ENCODE measurements around the gene PLA2G2E.

The PLA2G2E gene

DNA sequence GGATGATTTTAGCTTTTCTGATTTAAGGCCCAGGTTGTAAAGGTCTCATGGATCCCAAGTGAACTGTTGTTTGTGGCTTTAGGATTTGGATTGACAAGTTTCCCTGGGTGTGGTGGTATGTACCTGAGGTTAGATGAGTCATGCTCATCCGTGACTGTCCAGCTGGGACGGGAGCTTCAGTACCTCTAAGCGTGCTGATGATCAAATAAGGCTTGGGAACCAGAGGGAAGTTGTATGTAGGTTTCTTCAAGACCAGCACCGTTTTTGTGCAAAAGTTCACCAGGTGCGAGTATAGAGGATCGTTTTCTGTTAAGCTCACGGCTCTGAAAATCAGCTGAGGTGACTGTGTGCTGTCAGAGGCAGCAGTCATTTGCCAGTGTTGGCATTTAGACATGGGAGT lies 19.8 kb downstream of the PLA2G2E start:
- peaks cover 13% of the 10 kb centered on the region for H3K36me3 ChIP-seq
- no peaks in the 10 kb centered on the region for H3K27me3 ChIP-seq
- no peak overlapping the region for H3K4me3 ChIP-seq (ENCODE audit: low read depth, low read length)
- no peaks in the 10 kb centered on the region for H3K4me1 ChIP-seq
- TF ChIP-seq CTCF (IDR thresholded peaks at IDR 0.05; ENCODE audit: low read depth, low read length) = no peak
- DNase-seq = no peak
- H3K9me3 ChIP-seq = no peaks in the 10 kb centered on the region

GRCh38 chr1:19901653-19902052 lies 21.8 kb downstream of the PLA2G2E start:
- H3K27me3 ChIP-seq = no peaks in the 10 kb centered on the region
- H3K4me3 ChIP-seq (ENCODE audit: low read depth, low read length) = no peak overlapping the region
- DNase-seq = no peak
- H3K4me1 ChIP-seq = no peaks in the 10 kb centered on the region
- H3K36me3 ChIP-seq = peaks cover 9% of the 10 kb centered on the region
- no peaks in the 10 kb centered on the region for H3K9me3 ChIP-seq
- no peak for TF ChIP-seq CTCF (IDR thresholded peaks at IDR 0.05; ENCODE audit: low read depth, low read length)

GRCh38 chr1:19894218-19894617 lies 29.2 kb downstream of the PLA2G2E start:
- no peak for DNase-seq
- Histone ChIP-seq H3K36me3 (peaks cover 22% of the 10 kb centered on the region), H3K4me1 (no peaks in the 10 kb centered on the region), H3K4me3 (ENCODE audit: low read depth, low read length) (no peak overlapping the region), H3K27me3 (no peaks in the 10 kb centered on the region), H3K9me3 (no peaks in the 10 kb centered on the region)
- TF ChIP-seq CTCF (IDR thresholded peaks at IDR 0.05; ENCODE audit: low read depth, low read length) = no peak

DNA sequence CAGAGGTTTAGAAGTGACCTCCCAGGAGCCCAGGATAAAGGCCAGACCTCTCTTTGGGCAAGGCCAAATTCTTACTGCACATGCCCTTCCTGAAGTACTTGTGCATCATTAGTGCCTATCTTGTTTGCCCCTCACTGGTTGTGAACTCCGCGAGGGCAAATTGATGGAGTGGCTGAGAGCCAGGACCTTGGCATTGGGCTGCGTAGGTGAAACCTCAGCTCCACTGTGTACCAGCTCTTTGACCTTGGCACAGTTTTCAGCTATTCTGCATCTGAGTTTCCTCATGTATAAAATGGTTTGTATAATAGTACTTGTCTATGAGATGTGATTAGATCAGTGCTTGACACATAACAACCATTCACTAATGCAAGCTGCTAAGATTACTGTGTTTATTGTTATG lies 29.7 kb downstream of the PLA2G2E start:
- no peaks in the 10 kb centered on the region for H3K9me3 ChIP-seq
- no peaks in the 10 kb centered on the region for H3K27me3 ChIP-seq
- peaks cover 19% of the 10 kb centered on the region for H3K36me3 ChIP-seq
- no peak for DNase-seq
- H3K4me1 ChIP-seq = no peaks in the 10 kb centered on the region
- no peak for TF ChIP-seq CTCF (IDR thresholded peaks at IDR 0.05; ENCODE audit: low read depth, low read length)
- no peak overlapping the region for H3K4me3 ChIP-seq (ENCODE audit: low read depth, low read length)

- H3K4me3 ChIP-seq (ENCODE audit: low read depth, low read length) = no peak overlapping the region
- H3K4me1 ChIP-seq = no peaks in the 10 kb centered on the region
- H3K9me3 ChIP-seq = no peaks in the 10 kb centered on the region
- no peak for DNase-seq
- peaks cover 19% of the 10 kb centered on the region for H3K36me3 ChIP-seq
- no peak for TF ChIP-seq CTCF (IDR thresholded peaks at IDR 0.05; ENCODE audit: low read depth, low read length)
- no peaks in the 10 kb centered on the region for H3K27me3 ChIP-seq
Observed at GRCh38 chr1:19892628-19893168, 30.7 kb downstream of the PLA2G2E start.

- no peak for TF ChIP-seq CTCF (IDR thresholded peaks at IDR 0.05; ENCODE audit: low read depth, low read length)
- Histone ChIP-seq H3K4me3 (ENCODE audit: low read depth, low read length) (no peak overlapping the region), H3K4me1 (no peaks in the 10 kb centered on the region), H3K27me3 (no peaks in the 10 kb centered on the region), H3K9me3 (no peaks in the 10 kb centered on the region), H3K36me3 (peaks cover 19% of the 10 kb centered on the region)
- DNase-seq = no peak
Observed at GRCh38 chr1:19892129-19892528, 31.3 kb downstream of the PLA2G2E start.

Measured in BE2C (cell line).